ENCODE data around the gene BDNF.
"Not testable (repeated sequence)": the region's sequence is repeated elsewhere in the genome, so short reads cannot be mapped to it uniquely, and the experiment has no call there.

Gene BDNF

DNA sequence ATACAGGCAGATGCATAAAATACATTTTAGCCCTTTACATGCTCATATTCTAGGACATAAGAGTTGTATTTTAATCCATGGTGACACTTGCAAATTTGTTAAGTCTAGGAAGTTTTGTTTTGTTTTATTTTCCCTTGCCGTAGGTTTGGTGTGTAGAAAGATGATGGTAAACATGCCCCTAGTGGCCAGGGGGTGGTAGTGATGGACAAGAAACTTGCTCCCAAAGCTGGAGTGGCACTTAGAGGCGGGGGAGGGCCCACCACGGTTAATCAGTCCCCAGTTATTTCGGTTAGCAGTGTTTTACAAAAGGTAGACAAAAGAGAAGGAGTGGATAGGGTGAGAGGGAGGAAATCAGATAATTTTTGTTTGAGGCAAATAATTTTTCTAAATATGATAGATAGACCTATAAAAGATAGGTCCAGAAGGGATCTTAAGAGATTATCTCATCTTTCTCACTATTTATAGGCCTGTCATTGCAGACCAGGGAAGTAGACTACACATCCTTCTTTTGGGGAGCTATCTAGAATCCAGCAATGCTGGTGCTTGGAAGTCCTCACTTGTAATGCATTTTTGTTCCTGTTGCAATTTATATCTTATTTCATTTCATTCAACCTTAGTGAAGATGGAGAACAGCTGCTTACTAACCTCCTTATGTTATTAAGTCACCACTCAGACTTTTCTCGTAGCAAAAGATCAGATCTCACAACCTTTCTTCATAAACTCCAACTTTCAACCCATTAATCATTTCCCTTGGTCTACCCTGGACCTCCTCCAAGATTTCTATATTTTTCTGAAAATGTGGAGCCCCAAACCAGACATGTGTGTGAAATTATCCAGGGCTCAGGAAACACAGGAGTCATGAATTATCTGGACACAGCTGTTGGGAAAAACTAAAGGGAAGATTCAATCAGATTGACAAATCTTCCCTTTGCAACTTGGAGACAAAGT, 5.9 kb upstream of the BDNF start:
- DNase-seq, result peak; percentile 42

DNA sequence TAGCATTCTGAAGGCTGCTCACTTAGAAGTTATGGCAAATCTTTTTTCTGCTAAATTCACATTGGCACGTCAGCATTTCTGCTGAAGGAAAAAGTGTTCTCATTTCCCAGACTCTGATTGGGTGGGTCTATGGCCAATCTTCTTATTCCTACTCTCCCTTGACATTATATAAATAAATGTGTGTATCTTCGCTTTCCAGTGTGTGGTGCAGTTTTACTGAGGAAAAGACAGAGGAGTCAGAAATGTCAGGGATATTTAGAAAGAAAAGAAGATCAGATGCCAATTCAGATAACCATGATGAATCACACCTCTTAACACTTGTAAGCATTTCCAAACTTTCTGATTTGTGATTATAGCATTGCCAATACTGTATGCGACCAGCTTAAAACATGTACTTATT, 3.2 kb upstream of the BDNF start:
- DNase-seq, result peak; percentile 67

DNA sequence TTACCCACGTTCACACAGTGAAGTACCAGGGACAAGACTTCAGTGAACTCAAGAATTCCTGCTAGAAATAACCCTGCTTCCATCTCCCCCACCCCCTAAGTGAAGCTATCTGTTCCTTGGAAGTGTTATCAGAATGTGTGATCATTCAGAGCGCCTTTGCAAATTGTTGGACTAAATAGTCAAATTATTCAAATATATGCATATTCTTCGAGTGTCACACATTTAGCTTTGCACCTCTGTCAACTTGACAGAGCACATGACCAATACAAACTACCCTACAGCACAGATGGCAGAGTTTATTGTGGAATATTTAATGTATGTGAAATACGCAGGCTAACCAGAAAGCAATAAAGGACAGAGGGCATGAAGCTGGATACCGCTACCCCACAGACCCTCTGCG, 2.6 kb upstream of the BDNF start:
- DNase-seq, result no peak

DNA sequence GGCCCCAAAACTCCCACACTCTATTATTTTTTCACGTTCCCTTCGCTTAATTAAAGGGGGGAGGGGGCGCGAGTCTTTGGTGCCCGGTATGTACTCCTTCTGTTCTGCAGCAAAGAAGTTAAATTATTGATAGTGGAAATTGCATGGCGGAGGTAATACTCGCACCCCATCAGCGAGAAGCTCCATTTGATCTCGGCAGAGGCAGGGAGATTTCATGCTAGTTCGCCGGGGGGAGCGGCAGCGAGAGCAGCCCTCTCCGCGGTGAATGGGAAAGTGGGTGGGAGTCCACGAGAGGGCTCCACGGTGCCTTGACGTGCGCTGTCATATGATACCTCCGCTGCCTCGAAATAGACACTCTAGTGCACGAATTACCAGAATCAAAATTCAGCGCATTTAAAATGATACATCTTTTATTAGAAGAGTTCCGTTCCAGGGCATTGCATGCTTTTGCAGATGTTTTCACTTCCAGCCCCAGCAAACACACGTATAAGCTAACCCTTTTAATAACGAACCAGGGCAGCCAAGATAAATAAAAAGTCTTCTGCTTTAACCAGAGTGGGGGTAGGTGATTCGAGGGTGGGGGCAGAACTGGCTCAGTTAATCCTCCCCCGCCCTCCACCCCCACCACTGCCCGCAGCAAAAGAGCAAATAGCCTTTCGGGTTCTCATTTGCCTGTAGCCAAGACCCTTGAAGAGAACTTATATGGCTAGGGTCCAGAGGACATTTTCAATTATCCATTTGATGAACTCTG, 1.3 kb upstream of the BDNF start:
- DNase-seq, result peak; percentile 84

DNA sequence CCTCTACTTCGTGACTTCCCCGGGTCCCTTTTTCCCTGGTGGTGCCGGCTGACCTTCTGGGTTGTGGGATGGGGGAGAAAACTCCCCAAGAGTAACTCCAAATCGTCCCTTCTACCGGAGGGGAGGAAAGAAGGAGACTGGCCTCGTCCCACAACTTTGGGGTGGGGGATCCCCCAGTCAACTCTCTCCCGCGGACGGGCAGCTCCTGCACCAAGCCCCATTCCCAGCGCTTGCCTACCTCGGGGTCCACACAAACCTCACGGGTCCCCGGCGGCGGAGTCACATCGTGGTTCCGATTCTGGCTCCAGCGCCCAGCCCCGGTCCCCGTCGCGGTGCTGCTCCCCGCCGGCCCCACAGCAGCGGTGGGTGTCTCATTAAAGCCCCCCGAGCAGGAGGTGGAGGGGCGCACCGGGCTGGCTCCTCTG, 317 bp downstream of the BDNF start:
- DNase-seq, result no peak

DNA sequence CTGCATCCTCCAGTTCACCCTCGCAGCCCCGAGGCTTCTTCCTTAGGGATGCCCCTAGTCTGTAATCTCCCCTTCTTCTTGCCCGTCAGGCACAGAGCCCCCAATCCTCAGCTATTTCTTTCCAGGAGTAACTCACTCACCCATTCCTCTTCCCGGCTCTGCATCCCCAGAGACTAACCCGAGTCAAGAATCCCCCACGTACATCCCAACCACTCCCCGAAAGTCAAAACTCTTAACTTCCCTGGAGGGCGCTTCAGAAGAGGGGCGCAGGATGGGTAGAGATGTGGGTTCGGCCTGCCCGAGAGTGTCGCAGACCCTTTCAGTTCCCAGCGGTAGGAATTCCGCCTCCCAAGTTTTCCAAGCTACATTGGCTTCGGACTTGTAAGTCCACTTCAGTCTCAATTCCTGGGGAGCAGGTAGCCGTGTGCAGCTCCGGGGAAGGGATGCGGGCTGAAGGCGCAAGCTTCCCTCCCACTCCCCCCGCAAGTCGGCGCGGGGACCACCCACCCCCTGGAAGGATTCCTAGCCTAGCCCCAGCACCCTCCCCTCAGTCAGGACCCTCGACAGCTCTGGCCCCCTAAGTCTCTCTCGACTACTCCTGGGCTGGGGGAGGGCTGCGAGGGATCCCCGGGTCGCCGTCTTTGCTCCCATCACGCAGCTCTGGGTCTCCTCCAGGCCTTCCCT, 871 bp downstream of the BDNF start:
- no peak for DNase-seq

DNA sequence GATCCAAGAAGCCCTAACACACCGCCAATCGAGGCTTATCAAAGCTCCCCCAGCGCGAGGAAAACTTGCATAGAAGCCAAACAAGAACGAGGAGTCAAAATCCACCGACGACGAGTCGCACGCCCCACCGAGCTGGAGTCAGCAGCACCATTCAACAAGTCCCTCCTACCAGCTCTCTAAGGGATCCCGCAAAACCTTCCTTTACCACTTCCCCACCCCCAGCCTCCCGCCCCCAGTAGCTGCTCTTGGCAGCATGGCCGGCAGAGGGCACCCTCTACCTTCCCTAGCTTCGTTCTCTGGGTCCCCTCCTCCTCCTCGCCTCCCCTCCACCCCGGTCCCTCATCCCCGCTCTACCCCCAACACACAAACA, 1.4 kb downstream of the BDNF start:
- peak; percentile 95 for DNase-seq

DNA sequence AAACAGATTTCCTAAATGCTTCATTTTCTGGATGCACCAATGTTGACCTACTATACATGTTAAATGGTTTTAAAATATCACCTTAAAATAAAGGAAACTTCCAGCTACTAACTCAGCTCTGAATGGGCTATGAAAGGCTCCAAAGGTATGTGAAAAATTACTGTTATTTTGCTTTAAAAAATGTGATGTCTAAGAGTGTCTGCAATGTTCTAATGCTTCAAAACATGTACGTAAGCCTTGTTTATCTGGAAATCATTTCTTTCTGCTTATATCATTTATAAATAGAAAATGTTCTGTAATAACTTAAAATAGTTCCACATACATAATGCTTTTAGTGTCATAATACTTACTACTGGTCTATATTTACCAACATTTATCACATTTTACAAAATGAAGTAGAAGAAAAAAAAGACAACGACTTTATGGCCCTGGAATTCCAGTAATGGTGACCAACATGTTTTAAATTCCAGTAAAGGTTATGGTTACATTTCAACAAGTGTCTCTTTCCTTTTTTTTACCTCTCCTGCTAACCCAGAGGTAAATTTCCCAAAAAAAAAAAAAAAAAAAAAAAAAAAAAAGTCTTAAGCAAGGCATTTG, 2.5 kb downstream of the BDNF start:
- DNase-seq, result no peak

DNA sequence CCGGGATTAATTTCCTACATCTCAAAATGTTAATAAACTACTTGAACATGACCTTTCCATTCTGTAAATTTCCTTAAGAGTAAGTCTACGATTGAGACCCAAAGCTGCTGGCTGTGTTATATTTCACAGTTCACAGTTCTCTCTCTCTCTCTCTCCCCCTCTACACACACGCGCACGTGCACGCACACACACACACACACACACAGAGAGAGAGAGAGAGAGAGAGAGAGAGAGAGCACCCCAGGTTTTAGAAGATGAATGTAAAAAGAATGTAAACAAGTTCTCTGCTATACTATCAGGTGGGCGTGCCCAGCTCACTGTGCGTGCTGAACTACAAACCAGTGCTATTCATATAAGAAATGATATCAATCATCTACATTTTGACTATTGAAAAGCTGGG, 3.3 kb downstream of the BDNF start:
- DNase-seq, result peak; percentile 62

DNA sequence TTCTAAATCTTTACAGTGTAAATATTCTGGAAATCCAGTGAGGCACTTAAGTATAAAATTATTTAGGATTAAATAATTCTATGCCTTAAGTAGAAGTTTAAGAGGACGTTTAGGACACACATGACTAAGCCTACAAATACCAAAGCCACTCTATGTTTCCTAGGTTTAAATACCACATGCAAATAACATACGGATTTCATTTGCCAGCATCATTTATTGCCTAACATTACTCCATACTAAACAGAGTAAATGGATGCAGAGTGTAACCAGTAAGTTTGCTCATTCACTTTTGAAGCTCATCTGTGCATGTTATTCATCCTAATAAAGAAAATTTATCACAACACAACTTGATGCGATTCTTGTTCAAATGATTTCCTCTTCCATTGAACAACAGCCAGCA, 4.1 kb downstream of the BDNF start:
- DNase-seq, result peak; percentile 49

DNA sequence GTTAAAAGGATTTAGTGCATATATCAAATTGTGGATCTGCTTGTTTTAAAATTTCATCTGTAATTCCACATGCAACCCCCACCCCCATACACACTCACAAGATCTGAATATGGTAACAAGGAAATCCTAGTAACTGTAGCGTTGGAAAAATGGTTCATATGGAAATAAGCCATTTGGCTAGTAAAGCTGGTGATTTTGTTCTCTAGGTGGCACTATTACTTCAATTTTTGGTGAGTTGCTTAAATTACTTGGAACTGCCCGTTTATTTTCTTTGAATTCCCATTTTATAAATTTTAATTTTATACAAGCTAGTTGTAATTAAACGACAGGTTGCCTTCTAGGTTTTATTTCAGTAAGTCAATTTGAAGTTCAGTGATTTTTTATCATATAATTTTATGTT, 5.3 kb downstream of the BDNF start:
- no peak for DNase-seq

DNA sequence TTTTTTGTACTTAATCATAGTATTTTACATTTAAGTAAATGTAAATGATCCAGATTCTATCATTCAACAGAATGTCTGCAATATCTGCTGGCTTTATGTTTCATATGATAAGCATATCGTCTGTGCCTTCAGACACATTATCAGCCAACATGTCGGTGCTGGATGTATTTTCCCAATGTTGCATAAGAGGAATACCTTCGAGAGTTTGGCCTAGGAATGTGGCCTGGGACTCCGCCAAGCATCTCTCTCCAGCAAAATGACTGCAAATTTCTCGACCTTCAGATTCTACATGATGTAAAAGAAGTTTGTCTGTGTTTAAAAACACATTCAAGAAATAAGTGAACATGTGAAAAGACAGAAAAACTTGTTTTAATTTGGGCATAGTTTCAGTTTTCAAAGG, 6.9 kb downstream of the BDNF start:
- DNase-seq, result no peak

DNA sequence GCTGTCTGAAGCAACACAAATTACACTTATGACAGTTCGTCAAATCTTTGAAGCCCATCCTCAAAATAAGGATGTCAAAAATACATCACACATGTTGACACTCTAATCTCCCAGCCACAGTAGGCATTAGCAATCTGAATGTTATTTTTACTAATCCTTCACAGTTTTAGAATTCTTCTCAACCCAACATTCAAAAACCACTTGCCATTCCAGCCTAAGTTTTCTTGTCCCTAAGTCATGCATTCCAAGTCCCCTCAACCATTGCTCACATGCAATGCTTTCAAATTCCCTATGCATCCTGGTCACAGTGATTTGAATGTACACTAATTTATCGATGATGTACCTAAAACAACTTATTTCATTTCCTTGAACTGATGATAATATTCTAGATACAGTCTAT, 7.5 kb downstream of the BDNF start:
- no peak for DNase-seq

DNA sequence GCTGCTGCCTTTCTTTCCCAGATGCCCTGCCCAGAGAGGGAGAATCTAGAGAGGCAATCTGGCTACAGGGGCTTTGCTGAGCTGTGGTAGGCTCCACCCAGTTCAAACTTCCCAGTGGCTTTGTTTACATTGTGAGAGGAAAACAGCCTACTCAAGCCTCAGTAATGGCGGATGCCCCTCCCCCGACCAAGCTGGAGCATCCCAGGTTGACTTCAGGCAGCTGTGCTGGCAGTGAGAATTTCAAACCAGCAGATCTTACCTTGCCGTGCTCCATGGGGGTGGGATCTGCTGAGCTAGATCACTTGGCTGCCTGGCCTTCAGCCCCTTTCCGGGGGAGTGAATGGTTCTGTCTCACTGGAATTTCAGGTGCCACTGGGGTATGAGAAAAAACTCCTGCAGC, 12.2 kb downstream of the BDNF start:
- no peak for DNase-seq

DNA sequence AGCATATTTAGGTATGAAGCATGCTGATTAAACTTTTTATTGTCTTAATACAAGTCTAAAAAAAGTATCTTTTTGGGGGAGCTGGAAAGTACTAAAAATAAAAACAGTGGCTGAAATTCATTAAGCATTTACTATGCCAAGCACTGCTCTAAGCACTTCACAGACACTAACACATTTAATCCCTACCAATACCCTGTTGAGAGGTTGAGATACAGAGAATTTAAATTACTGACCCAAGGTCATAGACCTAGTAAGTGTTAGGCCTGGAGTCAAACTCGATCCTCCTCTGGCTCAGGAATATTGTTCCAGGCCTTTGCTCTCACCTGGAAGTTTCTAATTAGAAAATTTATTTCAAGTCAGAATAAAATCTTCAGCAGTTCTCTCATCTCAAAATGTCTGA, 18.6 kb downstream of the BDNF start:
- DNase-seq, result no peak

DNA sequence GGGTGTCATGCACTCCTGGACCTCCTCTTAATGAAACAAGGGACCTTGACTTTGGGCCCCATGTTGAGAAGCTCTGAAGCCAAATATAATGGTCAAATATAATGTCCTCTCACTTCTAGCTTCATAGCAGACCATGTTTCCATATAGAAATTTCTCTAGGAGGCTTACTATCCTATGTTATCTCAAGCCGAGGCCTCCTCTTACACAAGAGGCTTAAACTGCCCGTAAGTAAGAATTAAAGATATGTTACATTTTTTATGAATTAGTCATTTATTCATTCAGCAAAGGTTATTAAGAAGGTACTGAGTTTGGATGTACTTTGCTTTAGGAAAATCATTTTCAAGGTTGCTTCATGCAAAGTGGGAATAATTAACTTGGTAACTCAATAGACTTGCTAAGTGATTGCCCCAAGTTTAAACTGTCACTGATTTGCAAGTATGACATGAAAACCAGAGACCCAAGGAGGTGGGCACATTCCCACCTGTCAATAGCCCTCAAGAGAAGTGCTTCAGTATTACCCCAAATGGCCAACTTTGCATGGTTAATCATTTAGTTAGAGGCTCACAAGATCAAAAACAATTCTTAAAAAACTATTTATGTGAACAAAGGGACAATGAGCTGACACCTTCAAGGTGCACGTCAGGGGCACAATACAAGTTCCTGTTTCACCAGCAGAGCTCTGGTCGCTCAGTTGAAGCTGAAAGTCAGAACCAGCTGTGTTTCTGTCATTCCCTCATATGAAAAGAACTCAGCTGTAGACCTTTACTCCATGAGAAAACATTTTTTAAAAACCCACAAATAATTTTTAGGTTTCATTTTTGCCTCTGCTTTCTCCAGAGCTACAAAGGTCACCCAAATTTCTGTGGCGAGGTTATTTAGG, 20.9 kb downstream of the BDNF start:
- no peak for DNase-seq

DNA sequence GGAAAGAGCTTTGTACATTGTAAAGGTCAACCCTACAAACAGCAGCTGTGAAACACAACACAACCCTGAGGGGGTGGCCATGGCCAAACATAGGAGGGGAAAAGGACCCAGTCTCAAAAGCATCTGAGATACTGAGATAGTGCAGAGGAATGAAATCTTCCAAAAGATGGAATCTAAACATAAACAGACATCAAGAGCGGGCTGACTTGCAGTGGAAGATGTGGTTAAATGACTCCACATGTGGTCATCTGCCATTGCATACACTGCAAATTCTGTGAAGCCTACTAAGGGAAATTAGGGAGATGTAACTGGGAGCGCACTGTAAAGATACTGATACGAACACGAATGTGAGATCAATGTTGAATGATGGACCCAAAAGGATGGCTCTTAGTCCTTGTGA, 22.0 kb downstream of the BDNF start:
- DNase-seq, result peak; percentile 67

DNA sequence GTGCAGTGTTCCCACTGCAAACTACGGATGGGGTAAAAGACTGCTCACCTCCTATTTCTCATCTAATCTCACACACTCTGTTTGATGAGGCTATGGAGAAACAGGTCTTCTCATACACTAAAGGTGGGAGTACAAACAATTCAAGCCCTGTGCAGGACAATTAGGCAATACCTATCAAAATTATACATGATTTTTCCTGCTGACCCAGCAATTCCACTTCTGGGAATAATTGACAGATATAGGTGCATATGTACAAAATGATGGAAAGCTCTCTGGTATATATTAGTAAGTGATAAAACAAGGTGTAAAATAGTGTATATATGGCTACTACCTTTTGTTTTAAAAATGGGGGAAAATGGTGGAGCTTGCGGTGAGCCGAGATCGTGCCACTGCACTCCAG, 23.1 kb downstream of the BDNF start:
- no peak for DNase-seq

DNA sequence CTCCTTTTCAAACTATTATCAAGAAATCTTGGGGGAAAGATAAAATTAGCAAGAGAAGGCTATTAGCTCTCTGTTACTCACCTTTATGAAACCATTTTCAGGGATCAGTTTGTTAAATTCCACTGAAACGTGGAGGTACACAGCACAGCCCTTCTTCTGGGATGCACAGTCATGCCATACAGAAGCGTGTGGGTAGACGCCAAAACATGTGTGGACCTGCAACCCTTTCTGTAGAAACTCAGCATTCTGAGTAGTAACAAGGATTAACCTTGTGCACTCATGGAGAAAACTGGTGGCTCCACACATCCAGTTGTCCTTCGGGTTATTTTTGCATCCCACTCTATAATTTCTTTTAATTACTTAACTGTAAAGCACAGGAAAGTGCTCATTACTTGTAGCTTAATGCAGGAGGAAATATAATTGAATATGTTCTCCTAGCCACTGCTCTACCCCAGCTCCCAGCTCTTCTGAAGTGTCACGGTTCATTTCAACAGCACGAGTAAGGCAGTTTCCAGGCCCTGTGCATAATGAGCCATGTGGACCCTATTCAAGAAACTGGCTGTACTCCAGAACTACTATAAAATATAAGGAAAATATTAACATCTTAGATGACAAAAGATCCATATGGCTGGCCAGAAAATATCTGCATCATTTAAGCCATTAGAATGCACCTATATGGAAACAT, 26.1 kb downstream of the BDNF start:
- no peak for DNase-seq

DNA sequence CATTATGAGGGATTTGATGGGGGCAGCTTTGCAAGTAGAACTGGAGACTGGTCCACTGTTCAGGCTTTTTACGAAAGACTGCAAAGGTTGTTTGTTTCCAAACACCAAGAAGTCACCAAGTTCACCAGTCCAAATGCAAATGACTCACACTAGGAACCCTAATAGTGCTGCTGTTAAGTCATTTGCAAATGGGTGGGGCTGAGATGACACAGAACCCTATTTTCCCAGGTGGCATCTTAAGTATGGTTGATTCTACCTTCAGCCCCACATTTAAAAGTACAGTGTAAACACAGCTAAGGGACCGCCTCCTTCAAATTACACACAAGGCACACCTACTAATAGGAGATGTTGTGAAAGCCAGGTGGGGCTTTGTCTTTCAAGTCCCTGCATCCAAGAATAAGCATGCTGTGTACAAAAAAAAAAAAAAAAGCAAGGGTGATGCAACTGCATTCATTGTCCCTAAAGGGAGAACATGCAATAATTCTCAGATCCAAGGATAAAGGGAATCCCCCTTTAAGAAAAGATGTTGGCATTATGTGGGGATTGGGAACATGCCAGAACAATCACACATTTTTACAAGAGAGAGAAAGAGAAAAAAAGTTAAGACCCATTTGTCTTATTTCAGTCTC, 27.3 kb downstream of the BDNF start:
- DNase-seq, result peak; percentile 44

DNA sequence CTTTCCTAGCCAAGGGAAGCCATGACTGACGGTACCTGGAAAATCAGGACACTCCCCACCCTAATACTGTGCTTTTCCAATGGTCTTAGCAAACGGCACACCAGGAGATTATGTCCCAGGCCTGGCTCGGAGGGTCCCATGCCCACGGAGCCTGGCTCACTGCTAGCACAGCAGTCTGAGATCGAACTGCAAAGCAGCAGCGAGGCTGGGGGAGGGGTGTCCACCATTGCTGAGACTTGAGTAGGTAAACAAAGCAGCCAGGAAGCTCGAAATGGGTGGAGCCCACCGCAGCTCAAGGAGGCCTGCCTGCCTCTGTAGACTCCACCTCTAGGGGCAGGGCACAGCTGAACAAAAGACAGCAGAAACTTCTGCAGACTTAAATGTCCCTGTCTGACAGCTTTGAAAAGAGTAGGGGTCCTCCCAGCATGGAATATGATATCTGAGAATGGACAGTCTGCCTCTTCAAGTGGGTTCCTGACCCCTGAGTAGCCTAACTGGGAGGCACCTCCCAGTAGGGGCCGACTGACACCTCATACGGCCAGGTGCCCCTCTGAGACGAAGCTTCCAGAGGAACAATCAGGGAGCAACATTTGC, 34.6 kb downstream of the BDNF start:
- DNase-seq, result not testable (repeated sequence)
